GM21786 (cell line): Measurements from ENCODE around the gene DYRK1B.
"Not testable (repeated sequence)": the region's sequence is repeated elsewhere in the genome, so short reads cannot be mapped to it uniquely, and the experiment has no call there.

Experiments used
- ATAC-seq: cut with Tn5 transposase; IDR thresholded peaks from one replicate; pipeline ENCODE4 v1.9.1; 2021; ENCODE audit not compliant: unreplicated experiment

DYRK1B gene

DNA sequence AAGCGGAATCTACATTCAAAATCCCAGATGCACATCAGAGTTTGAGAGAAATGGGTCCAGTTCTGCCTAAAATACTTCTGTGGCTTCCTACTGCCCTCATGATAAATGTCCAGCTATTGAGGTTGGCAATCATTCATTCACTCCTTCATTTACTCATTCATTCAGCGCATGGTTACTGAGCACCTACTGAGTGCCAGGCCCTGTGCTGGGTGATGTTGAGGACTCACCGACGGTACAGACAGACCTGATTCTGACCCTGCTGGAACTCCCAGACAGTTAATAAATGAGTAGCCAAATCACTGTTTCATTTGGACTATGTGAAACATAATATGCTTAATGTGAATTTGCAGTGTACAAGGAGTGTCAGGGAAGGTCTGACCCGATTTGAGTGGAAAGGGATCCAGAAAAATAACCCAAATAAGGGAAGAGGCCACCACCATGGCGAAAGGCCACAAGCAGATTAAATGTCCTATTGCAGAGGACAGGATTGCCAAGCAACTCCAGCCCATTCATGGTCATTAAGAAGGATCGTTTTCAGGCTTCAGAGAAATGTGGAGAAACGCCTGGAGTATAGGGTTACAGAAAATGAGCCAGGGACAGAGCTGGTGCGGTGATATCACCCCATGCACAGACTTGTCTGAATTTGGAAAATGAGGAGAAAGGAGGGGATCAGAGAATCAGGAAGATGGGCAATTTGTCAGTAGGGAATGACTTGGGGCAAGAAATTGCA lies 20.5 kb downstream of the DYRK1B start:
- ATAC-seq: no peak

DNA sequence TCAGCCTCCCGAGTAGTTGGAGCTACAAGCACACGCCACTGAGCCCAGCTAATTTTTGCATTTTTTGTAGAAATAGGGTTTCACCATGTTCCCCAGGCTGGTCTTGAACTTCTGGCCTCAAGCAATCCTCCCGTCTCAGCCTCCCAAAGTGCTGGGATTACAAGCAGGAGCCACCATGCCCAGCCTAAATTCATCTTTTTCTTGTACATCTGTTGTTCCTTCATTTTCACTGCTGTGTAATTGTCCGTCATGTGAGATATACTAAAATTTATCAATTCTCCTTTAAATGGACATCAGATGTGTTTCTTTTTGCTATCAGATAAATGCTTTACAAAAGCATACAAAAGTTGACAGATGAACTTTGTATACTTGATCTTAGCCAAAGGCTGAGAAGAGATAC lies 22.9 kb downstream of the DYRK1B start:
- ATAC-seq: no peak

DNA sequence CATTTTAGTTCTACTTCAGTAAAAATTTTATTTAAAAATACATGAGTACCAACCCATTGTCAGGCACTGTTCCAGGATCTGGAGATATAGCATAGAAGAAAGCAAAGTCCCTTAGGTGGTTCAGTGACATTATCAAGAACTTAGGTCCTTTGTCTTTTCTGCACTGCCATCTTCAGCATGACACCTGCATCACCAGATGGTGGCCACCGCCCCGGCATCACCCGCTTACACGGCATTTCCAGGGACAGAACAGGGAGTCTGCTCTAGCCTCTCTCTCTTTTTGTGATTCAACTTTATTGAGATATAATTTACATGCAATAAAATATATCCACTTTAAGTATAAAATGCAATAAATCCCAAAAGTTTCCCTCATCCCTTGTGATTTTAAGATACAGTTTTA lies 23.5 kb downstream of the DYRK1B start:
- ATAC-seq: no peak

DNA sequence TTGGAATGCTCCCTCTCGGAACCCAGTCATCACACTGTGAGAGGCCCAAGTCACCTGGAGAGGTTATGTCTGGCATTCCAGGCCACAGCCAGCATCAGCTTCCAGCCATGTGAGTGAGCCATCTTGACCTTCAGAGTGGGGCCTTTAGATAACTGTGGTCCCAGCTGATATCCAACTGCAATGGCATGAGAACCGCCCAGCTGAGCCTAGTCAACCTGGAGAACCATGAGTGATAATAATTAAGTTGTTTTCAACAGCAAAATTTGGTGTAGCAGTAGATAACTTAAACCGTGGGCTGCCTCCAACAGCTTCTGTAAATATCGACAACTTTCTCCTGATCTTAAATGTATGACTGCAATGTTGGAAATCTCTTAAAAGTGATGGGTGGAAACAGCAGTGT lies 24.6 kb downstream of the DYRK1B start:
- ATAC-seq: no peak

DNA sequence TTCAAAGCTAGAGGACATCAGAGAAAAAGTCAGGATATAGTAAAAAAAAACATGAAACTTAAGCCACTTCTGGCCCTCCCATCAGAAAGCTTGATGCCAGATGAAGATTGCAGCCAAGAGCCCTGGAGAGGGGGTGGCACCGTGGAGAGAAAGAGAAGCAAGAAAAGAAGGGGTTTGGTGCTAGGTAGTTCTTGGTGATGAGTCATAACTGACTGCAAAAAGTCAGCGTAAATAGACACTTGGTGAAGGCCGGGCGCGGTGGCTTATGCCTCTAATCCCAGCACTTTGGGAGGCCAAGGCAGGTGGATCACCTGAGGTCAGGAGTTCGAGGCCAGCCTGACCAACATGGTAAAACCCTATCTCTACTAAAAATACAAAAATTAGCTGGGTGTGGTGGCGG lies 25.3 kb downstream of the DYRK1B start:
- not testable (repeated sequence) for ATAC-seq

DNA sequence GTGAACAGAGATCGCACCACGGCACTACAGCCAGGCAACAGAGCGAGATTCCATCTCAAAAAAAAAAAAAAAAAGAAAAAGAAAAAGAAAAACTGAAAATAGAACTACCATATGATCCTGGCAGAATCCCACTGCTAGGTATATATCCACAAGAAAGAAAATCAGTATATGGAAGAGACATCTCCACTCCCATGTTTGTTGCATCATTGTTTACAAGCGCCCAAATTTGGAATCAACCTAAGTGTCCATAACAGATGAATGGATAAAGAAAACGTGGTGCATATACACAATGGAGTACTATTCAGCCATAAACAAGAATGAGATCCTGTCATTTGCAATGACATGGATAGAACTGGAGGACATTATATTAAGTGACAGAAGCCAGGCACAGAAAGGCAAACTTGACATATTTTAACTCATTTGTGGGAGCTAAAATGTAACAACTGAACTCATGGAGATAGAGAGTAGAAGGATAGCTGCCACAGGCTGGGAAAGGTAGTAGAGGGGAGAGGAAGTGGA lies 26.1 kb downstream of the DYRK1B start:
- no peak for ATAC-seq

DNA sequence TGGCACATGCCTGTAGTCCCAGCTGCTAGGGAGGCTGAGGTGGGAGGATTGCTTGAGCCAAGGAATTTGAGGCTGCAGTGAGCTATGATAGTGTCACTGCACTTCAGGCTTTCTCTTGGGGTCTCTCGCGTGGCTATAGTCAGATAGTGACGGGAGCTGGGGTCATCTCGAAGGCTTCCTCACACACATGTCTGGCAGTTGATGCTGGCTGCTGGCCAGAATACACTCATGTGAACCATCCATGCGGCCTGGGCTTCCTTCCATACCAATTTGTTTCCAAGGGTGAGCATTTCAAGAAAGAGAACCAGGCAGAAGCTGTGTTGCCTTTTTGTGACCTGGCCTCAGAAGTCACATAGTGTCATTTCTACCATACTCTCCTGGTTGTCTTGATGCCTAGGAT lies 28.9 kb downstream of the DYRK1B start:
- no peak for ATAC-seq

DNA sequence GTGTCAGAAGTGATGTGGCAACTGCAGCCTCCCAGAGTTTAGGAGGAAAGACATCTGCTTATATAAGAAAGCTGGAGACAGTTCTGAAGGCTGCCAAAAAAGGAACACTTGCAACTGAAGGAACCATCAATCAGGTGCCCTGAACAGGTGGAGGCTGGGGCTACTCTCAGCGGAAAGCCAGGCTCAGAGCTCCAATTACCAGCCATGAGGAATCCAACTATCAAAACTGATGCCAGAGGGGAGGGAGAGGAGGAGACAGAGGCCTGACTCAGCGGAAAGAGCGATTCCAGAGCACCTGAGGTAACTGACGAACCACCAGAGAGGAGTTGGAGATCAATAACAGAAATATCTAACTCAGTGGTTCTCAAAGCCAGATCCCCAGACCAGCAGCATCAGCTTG lies 31.0 kb downstream of the DYRK1B start:
- no peak for ATAC-seq

DNA sequence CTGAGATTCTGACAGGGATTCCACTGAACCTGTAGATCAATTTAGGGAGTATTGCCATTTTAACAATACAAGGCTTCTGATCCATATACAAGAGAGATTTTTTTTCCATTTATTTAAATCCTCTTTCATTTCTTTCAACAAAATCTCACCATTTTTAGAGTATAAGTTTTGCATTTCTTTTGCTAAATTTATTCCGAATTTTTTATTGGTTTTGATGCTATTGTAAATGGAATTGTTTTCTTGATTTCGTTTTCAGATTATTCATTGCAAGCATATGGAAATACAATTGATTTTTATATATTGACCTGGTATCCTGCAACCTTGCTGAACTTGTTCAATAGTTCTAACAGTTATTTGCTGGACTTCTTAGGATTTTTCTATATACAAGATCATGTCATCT lies 36.9 kb downstream of the DYRK1B start:
- ATAC-seq: no peak

DNA sequence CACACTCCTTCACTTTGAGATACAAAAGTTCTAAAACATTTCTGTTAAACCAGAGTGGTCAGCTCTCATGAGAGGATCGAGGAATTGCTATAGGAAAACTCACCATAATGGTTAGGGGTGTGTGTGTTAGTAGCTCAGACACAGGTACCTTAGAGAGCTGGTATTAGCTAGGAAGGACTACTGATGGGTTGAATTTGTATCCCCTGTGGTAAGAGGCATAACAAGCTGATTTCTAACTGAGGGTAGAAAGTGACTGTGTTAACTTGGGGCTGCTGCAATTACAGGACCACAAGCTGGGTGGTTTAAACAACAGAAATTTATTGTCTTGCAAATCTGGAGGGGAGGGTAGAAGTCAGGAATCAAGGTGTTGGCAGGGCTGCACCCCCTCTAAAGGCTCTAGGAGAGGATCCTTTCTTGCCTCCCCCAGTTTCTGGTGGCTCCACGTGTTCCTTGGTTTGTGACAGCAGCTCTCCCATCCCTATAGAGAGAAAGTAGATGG lies 37.9 kb downstream of the DYRK1B start:
- no peak for ATAC-seq

DNA sequence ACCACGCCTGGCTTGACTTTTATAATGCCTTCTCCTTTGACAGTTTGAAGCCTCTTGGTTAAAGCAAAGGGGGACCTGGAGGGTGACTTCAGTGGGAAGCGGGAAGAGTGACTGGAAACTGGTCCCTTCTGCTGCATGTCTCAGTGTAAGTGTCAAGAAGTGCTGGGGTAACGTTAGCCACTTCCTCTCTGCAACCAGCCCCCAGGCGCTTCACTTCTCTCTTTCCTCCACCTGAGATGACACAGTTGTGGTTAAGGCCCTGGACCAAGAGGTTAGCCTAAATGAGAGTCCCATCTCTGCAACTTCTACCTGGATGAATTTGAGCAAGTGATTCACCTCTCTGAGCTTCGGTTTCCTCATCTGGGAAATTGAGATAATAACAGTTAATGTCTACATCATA lies 39.0 kb downstream of the DYRK1B start:
- no peak for ATAC-seq

DNA sequence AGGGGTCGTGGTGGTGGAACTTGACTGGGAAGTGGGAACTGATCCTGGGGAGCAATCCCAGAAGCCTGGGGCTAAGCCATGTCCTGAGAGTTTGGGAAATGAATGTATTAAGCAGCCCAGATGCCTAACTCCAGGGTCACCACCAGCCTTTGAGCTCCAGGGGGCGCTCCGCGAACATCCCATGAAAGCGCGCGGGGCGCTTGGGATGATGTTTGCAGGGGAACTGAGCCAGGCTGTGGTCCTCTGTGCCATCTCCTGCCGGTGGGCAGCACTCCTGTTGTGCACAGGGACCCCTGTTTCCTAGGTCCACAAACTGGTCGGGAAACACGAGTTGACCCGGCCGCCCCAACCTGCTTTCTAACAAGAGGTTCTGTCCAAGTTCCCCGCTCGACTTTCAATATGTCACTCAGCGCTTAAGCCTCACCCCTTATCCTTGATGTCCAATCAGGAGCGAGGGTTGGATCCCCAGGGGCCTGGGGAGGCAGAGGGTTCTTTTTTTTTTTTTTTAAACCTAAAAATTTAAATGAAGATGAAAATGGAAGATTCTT lies 40.9 kb downstream of the DYRK1B start:
- ATAC-seq: peak; percentile 58

DNA sequence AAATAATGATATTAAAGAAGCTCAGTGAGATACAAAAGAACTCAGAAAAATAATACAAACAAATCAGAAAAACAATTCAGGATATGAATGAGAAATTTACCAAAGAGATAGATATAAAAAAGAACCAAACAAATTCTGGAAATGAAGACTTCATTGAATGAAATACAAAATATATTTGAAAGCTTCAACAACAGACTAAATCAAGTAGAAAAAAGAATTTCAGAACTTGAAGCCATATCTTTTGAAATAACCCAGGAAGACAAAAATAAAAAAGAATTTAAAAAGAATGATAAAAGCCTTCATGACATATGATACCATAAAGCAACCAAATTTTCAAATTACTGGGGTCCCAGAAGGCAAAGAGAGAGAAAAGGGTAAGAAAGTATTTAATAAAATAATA lies 45.7 kb downstream of the DYRK1B start:
- no peak for ATAC-seq

DNA sequence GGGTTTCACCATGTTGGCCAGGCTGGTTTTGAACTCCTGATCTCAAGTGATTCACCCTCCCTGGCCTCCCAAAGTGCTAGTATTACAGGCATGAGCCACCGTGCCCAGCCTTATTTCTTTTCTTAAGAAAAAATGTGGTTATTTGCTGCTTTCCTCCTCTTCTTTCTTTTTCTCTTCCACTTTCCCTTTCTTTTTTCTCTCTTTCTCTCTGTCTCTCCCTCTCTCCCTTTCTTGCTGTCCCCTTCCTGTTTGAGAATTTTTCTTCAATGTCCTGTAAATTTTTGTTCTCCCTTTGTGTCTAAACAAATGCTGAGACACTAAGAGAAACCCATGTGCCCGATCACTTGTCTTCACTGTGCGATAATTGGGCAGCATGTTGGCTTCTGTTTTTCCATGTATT lies 53.1 kb downstream of the DYRK1B start:
- no peak for ATAC-seq

DNA sequence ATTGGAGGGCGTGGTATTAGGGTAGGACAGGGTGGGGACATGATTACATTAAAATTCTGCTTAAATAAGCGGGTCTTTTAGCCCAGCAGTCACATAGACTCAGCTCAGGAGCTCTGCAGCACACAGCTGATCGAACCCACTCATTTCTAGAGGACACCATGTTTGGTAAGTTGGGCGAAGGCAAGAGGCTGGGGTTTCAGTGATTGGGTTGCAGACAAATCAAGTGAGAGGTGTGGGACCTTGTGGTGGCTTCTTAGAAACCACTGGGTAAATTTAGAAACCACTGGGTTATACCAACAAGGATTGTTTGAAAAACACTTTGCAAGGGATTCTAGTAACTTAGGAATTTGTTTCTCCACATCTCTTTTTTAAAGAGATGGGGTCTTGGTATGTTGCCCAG lies 55.2 kb downstream of the DYRK1B start, which contains the start of gene LEUTX:
TSS of gene LEUTX (plus strand) at position 92 of the 400 bp plus-strand sequence. CDS start at position 159, 67 bp downstream.
- no peak for ATAC-seq
